ENCODE data around the gene DOCK7.
"Not testable (repeated sequence)": the region's sequence is repeated elsewhere in the genome, so short reads cannot be mapped to it uniquely, and the experiment has no call there.

DOCK7 gene

GRCh38 chr1:62608905-62609304, 79.3 kb downstream of the DOCK7 start:
- no peak for FAIRE-seq

DNA sequence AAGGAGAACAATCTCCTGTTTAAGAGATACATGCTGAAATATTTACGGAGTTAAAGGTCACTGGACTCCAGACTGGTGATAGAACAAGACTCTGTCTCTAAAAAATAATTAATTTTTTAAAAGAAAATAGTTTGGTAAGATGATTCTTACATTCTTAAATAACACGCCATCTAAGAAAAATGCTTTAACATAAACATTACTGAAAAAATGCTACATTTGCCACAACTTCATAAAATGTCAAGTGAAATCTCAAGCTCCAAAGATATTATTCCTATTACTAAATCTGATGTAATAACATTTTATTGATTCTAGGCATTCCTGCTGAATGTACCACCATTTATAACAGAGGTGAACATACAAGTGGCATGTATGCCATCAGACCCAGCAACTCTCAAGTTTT, 86.7 kb downstream of the DOCK7 start:
- FAIRE-seq = no peak

DNA sequence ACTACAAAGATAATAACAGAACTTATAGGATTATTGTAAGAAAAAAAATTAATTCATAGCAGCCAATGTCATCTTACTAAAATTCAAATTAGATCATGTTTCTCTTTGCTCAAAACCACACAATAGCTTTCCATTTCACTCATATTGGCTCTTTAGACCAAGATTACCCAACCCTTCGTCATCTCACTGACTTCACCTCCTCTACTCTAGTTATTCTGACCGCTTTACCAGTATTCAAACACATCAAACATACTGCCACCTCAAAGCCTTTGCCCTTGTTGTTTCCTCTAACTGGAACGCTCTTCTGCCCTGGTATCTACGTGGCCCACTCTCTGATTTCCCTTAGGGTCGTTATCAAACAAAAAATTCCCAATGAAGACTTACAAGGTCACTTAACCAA, 89.1 kb downstream of the DOCK7 start:
- FAIRE-seq = no peak

- FAIRE-seq = peak; percentile 36
Observed at GRCh38 chr1:62597281-62597680, 90.9 kb downstream of the DOCK7 start, which contains the start of gene ANGPTL3. Gene ANGPTL3 (plus strand): TSS chr1:62597520. CDS start chr1:62597567, 47 bp downstream.

DNA sequence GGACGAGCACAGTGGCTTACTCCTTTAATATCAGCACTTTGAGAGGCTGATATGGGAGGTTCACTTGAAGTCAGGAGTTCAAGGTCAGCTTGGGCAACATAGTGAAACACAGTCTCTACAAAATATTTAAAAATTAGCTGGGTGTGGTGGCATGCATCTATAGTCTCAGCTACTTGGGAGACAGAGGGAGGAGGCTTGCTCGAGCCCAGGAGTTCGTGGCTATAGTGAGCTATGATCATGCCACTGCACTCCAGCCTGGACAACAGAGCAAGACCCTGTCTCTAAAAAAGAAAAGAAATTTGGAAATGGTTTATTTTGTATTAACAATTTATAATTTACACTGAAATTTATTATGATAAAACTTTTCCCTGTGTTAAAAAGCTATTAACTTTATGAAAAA, 92.5 kb downstream of the DOCK7 start:
- no peak for FAIRE-seq

DNA sequence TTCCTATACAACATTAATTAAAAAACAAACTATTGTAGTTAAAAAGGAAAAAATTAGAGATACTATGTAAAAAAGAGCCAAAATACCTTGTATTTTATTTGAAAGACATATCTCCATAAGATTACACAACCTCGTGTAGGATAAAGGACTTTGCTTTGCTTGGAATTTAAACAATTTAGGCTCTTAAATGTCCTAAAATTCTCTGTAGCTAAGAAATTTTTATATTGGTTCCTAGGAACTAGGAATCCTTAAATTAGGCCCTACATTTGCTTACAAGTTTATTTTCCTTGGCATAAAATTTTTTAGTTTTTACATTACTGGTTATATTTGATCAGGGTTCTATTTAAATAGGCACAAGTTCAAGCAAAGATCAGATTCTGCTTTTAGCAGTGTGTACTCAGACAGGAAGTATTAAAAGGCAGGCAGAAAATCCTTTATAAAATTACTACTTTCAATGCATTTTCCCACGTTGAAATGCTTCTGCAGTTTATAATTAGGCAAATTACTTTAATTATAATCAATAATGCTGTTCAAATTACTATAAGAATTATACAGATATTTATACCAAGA, 94.3 kb downstream of the DOCK7 start:
- FAIRE-seq = no peak

- FAIRE-seq = no peak
Observed at GRCh38 chr1:62590970-62591368, 97.2 kb downstream of the DOCK7 start.

GRCh38 chr1:62590255-62590969, 97.8 kb downstream of the DOCK7 start:
- FAIRE-seq = no peak

DNA sequence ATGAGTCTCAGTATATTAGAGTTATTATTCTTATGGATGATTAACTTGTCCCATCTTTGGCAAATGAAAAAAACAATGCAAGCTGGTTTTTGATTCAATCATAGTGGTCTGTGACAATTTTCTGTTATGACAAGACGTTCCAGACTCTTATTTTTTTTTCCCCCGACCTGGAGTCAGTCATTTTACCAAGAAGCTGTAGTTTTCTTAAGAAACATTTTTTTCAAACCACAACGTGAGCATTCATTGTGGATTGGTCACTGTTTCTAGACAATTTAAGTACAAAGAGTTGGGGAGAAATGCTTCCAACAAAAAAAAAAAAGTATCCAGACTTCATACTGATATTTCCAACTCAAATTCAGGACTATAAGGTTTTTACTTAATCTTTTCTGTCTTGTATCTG, 98.9 kb downstream of the DOCK7 start:
- FAIRE-seq = no peak

GRCh38 chr1:62588000-62588399, 100.2 kb downstream of the DOCK7 start:
- no peak for FAIRE-seq

DNA sequence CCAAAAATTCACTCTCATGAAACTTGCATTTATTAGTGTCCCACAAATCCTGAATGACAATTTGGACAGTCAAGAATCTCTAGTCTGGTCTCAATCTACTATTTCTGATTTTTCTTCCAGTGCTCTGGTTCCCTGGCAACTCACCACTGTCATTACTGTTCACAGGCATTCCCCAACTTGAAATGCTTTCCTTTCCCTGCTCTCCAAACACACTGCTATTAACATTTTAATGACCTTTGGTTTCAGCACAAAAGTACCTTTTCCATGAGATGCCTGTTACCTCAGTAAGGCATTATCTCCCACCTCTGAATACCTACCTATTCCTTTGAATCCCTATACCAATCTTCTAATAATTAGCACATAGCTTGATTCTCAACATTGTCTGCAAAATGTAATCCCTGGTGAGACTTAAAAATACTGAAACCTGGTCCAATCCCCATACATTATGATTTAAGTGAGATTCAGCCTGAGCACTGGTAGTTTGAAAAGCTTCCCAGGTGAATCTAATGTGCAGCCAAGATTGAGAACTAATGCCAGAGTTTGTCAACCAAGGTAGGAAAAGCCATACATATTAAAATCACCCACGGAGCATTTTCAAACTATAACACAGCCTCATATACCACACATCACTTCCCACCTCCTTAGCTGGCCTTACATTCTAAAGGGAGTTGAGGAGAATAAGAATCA, 102.6 kb downstream of the DOCK7 start:
- FAIRE-seq = no peak

GRCh38 chr1:62573675-62574074, 114.5 kb downstream of the DOCK7 start:
- FAIRE-seq = no peak

DNA sequence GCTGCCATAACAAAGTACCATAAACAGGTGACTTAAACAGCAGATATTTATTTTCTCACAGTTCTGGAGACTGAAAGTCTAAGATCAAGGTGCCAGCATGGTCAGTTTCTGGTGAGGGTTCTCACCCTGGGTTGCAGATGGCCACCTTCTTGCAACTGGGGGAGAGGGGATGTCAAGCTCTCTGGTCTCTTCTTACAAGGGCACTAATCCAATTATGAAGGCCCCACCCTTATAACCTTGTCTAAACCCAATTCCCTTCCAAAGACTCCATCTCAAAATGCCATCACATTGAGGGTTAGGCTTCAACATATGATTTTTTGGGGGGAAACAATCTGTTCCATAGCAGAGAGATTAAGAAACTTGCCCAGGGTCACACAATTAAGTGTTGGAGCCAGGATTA, 115.7 kb downstream of the DOCK7 start:
- no peak for FAIRE-seq

DNA sequence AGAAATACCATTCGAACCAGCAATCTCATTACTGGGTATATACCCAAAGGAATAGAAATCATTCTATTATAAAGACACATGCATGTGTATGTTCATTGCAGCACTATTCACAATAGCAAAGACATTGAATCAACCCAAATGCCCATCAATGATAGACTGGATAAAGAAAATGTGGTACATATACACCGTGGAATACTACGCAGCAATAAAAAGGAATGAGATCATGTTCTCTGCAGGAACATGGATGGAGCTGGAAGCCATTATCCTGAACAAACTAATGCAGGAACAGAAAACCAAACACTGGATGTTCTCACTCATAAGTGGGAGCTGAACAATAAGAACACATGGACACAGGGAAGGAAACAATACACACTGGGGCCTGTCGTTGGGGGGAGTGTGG, 116.7 kb downstream of the DOCK7 start:
- FAIRE-seq = not testable (repeated sequence)

DNA sequence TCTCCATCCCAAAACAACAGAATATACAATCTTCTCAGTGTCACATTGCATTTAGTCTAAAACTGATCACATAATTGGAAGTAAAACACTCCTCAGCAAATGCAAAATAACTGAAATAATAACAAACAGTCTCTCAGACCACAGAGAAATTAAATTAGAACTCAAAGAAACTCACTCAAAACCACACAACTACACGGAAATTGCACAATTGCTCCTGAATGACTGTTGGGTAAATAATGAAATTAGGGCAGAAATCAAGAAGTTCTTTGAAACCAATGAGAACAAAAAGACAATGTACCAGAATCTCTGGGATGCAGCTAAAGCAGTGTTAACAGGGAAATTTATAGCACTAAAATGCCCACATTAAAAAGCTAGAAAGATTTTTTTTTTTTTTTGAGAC, 120.3 kb downstream of the DOCK7 start:
- not testable (repeated sequence) for FAIRE-seq

- FAIRE-seq = not testable (repeated sequence)
Observed at GRCh38 chr1:62567182-62567581, 121.0 kb downstream of the DOCK7 start.

DNA sequence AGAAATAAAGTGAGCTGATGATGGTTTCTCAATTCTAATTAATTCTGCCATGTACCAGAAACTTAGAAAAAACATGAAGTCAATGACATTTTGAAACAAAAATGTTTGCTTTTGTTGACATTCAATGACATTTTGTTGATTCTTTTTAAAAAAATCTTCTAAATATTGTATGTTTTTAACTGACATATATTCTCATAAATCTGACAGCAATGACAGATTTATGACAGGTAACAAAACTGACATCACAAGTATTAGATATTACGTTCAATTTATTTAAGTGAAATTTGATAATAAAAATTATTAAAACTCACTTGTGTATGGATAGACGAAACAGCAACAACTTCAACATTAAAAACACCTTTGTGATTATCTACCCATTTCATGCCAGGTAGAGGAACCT, 126.9 kb downstream of the DOCK7 start:
- no peak for FAIRE-seq

DNA sequence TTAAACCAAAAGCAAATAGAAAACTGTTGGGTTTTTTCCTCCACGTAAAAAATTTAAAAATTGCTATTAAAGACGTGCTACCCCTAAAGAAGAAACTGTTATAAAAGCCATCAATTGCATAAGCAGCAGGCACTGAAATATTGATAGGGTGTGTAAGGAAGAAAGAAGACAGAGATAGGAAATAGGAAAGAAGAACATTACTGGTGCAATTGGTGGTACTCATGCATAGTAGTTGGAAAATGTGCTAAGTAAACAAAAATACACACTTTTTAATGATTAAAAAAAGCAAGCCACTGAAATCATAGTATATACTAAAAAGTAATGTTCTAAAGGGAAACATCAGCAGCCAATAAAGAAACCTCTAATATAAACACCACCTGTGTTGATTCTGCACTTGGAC, 143.6 kb downstream of the DOCK7 start:
- FAIRE-seq = no peak

- FAIRE-seq = no peak
Observed at GRCh38 chr1:62541048-62541447, 147.1 kb downstream of the DOCK7 start.

DNA sequence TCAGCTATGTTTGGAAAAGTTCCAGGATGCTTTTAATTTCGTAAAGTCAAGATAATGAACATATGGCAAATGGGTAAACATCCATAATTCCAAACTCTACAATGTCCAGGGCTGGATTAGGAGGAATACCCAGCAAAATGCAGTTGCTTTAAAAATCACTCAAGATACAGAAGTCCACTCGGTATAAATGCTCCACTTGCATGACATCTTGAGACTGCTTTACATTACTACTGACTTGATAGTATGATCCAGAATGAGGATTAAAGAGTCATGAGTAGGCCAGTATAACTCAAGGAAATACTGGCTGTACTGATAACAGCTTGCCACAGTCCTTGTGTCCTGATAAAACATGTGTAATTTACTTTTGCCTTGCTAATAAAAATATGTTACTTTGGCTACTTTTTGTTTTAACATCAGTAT, 149.1 kb downstream of the DOCK7 start:
- FAIRE-seq = no peak

DNA sequence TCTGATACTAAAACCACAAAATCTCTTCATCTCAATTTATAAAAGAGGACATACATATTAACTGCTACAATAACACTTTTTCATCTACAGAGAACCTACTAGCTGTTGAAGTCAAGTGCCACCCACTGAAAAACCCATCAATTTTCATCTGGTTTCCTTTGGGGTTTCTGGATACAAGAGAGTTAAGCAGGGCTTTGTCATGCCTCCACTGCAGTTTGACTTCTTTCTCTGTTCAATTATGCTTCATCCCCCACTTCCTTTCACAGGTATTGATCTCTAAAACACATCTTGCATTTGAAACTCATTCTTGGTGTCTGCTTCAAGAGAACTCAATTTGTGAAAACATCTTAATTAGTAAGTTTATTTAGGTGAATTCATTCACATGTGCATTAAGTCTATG, 151.3 kb downstream of the DOCK7 start:
- no peak for FAIRE-seq

DNA sequence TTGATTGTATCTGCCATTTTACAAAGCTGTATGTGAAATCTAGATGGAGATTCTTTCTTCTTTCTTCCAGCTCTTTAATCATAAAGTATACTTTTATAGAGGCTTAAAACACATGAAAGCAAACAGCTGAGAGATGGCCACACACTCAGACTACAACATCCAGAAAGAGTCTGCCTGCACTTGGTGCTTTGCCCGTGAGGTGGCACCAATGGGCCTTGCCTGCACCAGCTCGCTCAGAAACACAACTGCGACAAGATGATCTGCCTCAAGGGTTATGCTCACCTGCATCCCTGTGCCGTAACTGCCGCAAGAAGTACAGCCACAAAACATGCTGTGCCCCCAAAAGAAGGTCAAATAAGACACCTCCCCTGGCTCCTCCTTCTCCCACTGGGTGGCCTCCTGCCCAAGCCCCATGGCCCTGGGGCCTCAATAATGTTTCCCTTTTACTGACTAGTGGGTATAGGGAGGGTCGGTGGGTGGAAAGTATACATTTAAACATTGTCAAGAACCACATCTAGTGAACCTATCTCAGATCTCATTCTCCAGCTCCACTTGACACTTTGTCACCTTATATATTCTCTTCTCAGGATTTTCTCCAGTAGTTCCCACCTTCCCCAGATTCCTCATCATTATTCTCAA, 157.6 kb downstream of the DOCK7 start:
- FAIRE-seq = no peak

GRCh38 chr1:62529227-62529626, 159.0 kb downstream of the DOCK7 start:
- no peak for FAIRE-seq

GRCh38 chr1:62528015-62528414, 160.2 kb downstream of the DOCK7 start:
- FAIRE-seq = no peak

Measured in colon (tissue), 2 donors.